ENCODE data around the gene BPGM. TPM values are rescaled to one million over a fixed set of nuclear protein-coding genes. Genes with fewer than 3 reads are reported as not detected.

The BPGM gene
- total and polyA plus RNA-seq, 9 of the 15 experiments (the other 6 are each of a cell fraction or from before 2014, with no cell fraction given) = 14.1 to 46.1 (median 21.2) TPM

- FAIRE-seq (no peak), ATAC-seq (no peak), DNase-seq (ENCODE audit: extremely low read depth in 1 of 4, low spot score in 3 of 4) (no peak)
- TF ChIP-seq CREB3 (tag; conservative IDR thresholded peaks at IDR 0.05; ENCODE audit: low read depth) = no peak
- TF ChIP-seq ZNF551 (CRISPR knock-in tag; IDR thresholded peaks at IDR 0.05) = no peak
- no peak for TF ChIP-seq SAFB (IDR thresholded peaks at IDR 0.05; ENCODE audit: borderline replicate concordance, low read depth, low read length)
- TF ChIP-seq NR2C2 (CRISPR knock-in tag; IDR thresholded peaks at IDR 0.05) = no peak
- TF ChIP-seq NR2C2 (tag; IDR thresholded peaks at IDR 0.05) = no peak
- no peak for TF ChIP-seq PATZ1 (CRISPR knock-in tag; IDR thresholded peaks at IDR 0.05; ENCODE audit: borderline replicate concordance)
- no peak for TF ChIP-seq GTF2F1 (IDR thresholded peaks at IDR 0.05; ENCODE audit: low read depth, low read length)
- no peak for TF ChIP-seq SIX5 (IDR thresholded peaks at IDR 0.05; ENCODE audit: borderline replicate concordance in 1 of 2, insufficient read depth in 1 of 2, low read depth in 1 of 2, low read length in 2 of 2)
- TF ChIP-seq TAF1 (IDR thresholded peaks at IDR 0.05; ENCODE audit: control insufficient read depth, extremely low read depth, insufficient read depth, low read length, severe bottlenecking) = no peak
- no peak for TF ChIP-seq ZNF197 (CRISPR knock-in tag; IDR thresholded peaks at IDR 0.05; ENCODE audit: low read depth)
- no peak for TF ChIP-seq ZBTB49 (CRISPR knock-in tag; IDR thresholded peaks at IDR 0.05; ENCODE audit: borderline replicate concordance)
- no peak for TF ChIP-seq E2F5 (CRISPR knock-in tag; IDR thresholded peaks at IDR 0.05)
- TF ChIP-seq ELK1 (CRISPR knock-in tag; IDR thresholded peaks at IDR 0.05) = no peak
- TF ChIP-seq ZNF644 (tag; IDR thresholded peaks at IDR 0.05; ENCODE audit: low read depth) = no peak
- CTCF ChIA-PET (ENCODE audit: low intra/inter-chr PET ratio) = no interaction called here
- WGBS (ENCODE audit: insufficient coverage, low coverage, missing lambda C conversion rate) = 0% methylated on average over 1 of the region's 1 CpG
- POLR2A ChIA-PET = interaction anchor here (0.6 kb wide), 1 partner anchor 74 kb away, joined by 4 read pairs; no protein-coding TSS in a partner anchor
- in situ Hi-C loops (cut with MboI) (loop anchor here (5.0 kb wide), 1 partner anchor 320 kb away; no protein-coding TSS in a partner anchor), intact Hi-C loops (cut with micrococcal nuclease) (no loop called here)
- no peaks in the 10 kb centered on the region for H4K20me1 ChIP-seq (replicated peaks; ENCODE audit: control insufficient read depth, insufficient read depth, low read length)
- no peaks in the 10 kb centered on the region for H3K9me3 ChIP-seq (replicated peaks; ENCODE audit: control insufficient read depth, insufficient read depth, low read depth, low read length)
- H3K4me3 ChIP-seq = no peak overlapping the region
- no peak overlapping the region for H2AFZ ChIP-seq (ENCODE audit: low read depth, low read length)
- no TSS peak for BruUV-seq (replicated peaks)
- no peak overlapping the region for H3K4me2 ChIP-seq (ENCODE audit: insufficient read depth, low read length)
- no peak overlapping the region for H3K27ac ChIP-seq (ENCODE audit: extremely low read depth, low read depth, low read length)
- H3K27me3 ChIP-seq (ENCODE audit: control insufficient read depth in 2 of 2, insufficient read depth in 2 of 2, low read length in 2 of 2) = peaks cover 0 to 5% of the 10 kb centered on the region in 2 experiments; a peak in 1 of 5 replicates
- no peak overlapping the region for H3K9ac ChIP-seq (ENCODE audit: insufficient read depth in 1 of 2, low read depth in 2 of 2, low read length in 2 of 2)
- no peaks in the 10 kb centered on the region for H3K9me1 ChIP-seq (ENCODE audit: control insufficient read depth, insufficient read depth, low read length)
- no peaks in the 10 kb centered on the region for H3K4me1 ChIP-seq (replicated peaks in 1 of 2; ENCODE audit: control insufficient read depth in 2 of 2, insufficient read depth in 2 of 2, low read length in 2 of 2)
- H3K36me3 ChIP-seq (ENCODE audit: control insufficient read depth, insufficient read depth, low read length) = no peaks in the 10 kb centered on the region
- H3K79me2 ChIP-seq (ENCODE audit: control insufficient read depth, insufficient read depth, low read length) = no peaks in the 10 kb centered on the region
Measured at GRCh38 chr7:134627775-134628153, 18.9 kb upstream of the BPGM start.

Measured in K562 (cell line).